Fibroblast of mammary gland (primary cell): ENCODE results near the gene HPSE2.

ENCODE experiments used
- DNase-seq: peaks from one replicate; pipeline ENCODE4 v3.0.0-alpha.2; 2010; ENCODE audit warnings: low read depth
- H3K4me3 ChIP-seq: 2 replicates; pipeline ENCODE4 v1.5.1; 2011; ENCODE audit warnings: low read depth, mild to moderate bottlenecking, low read length, moderate library complexity; ENCODE audit not compliant: control insufficient read depth
- TF ChIP-seq, protein P1 (sequence below): conservative IDR thresholded peaks from 2 replicates; pipeline ENCODE4 v1.5.1; 2011; ENCODE audit warnings: low read depth, low read length, inconsistent platforms; ENCODE audit not compliant: control insufficient read depth, insufficient read depth

HPSE2 gene

GRCh38 chr10:99224766-99225165 is 10.9 kb downstream of the HPSE2 start:
- DNase-seq = peak; percentile 16
- no peak overlapping the region for H3K4me3 ChIP-seq
- TF ChIP-seq, protein P1, sequence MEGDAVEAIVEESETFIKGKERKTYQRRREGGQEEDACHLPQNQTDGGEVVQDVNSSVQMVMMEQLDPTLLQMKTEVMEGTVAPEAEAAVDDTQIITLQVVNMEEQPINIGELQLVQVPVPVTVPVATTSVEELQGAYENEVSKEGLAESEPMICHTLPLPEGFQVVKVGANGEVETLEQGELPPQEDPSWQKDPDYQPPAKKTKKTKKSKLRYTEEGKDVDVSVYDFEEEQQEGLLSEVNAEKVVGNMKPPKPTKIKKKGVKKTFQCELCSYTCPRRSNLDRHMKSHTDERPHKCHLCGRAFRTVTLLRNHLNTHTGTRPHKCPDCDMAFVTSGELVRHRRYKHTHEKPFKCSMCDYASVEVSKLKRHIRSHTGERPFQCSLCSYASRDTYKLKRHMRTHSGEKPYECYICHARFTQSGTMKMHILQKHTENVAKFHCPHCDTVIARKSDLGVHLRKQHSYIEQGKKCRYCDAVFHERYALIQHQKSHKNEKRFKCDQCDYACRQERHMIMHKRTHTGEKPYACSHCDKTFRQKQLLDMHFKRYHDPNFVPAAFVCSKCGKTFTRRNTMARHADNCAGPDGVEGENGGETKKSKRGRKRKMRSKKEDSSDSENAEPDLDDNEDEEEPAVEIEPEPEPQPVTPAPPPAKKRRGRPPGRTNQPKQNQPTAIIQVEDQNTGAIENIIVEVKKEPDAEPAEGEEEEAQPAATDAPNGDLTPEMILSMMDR = no peak

GRCh38 chr10:99207340-99207739 is 28.3 kb downstream of the HPSE2 start:
- DNase-seq = no peak
- no peak overlapping the region for H3K4me3 ChIP-seq
- TF ChIP-seq, protein P1 = no peak

- no peak overlapping the region for H3K4me3 ChIP-seq
- DNase-seq = no peak
- TF ChIP-seq, protein P1 = no peak
Measured at GRCh38 chr10:99203310-99203709, 32.3 kb downstream of the HPSE2 start.

GRCh38 chr10:99172950-99173349 is 62.7 kb downstream of the HPSE2 start:
- TF ChIP-seq, protein P1 = no peak
- no peak overlapping the region for H3K4me3 ChIP-seq
- no peak for DNase-seq

GRCh38 chr10:99172128-99172738 is 63.4 kb downstream of the HPSE2 start:
- DNase-seq = peak; percentile 60
- H3K4me3 ChIP-seq = no peak overlapping the region
- TF ChIP-seq, protein P1 = peak; percentile 58

GRCh38 chr10:99170116-99170675 is 65.5 kb downstream of the HPSE2 start:
- H3K4me3 ChIP-seq = no peak overlapping the region
- DNase-seq = no peak
- TF ChIP-seq, protein P1 = no peak
